Fibroblast of lung (primary cell): ENCODE data around the gene KDM6B.

Source experiments
- EZH2 ChIP-seq: IDR thresholded peaks from 2 replicates; pipeline ENCODE4 v1.5.1; 2012; ENCODE audit warnings: low read length, control low read depth, mild to moderate bottlenecking; ENCODE audit errors: missing control alignments
- TF ChIP-seq, protein P1 (sequence below), 2 donors: IDR thresholded peaks in 1 of 2; conservative IDR thresholded peaks in 1 of 2; 1 replicate in 1 of 2; 2 replicates in 1 of 2; pipeline ENCODE4 v1.5.1; 2011 to 2012; ENCODE audit warnings: low read length in 2 of 2, control low read depth in 1 of 2, inconsistent platforms in 1 of 2, low read depth in 1 of 2, mild to moderate bottlenecking in 1 of 2

DNA sequence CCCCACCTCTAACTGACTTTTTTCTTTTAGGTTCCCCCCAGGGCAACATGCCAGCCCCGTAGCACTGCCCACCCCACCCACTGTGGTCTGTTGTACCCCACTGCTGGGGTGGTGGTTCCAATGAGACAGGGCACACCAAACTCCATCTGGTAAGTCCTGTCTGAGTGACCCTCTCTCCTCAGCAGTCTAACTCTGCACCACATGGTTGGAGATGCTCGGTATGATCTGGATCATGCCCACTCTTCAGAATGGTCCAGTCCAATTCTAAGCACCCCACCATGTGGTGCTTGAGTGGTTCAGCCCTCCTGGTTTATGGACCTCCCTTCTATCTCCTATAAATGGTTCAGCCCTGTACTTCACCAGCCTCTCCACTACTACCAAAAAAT is 5.9 kb downstream of the KDM6B start:
- TF ChIP-seq, protein P1, sequence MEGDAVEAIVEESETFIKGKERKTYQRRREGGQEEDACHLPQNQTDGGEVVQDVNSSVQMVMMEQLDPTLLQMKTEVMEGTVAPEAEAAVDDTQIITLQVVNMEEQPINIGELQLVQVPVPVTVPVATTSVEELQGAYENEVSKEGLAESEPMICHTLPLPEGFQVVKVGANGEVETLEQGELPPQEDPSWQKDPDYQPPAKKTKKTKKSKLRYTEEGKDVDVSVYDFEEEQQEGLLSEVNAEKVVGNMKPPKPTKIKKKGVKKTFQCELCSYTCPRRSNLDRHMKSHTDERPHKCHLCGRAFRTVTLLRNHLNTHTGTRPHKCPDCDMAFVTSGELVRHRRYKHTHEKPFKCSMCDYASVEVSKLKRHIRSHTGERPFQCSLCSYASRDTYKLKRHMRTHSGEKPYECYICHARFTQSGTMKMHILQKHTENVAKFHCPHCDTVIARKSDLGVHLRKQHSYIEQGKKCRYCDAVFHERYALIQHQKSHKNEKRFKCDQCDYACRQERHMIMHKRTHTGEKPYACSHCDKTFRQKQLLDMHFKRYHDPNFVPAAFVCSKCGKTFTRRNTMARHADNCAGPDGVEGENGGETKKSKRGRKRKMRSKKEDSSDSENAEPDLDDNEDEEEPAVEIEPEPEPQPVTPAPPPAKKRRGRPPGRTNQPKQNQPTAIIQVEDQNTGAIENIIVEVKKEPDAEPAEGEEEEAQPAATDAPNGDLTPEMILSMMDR (conservative IDR thresholded peaks at IDR 0.05 in 1 of 2, IDR thresholded peaks at IDR 0.05 in 1 of 2; ENCODE audit: low read depth in 1 of 2, low read length in 2 of 2): no peak
- TF ChIP-seq EZH2: no peak
